OCI-LY3 (cell line): ENCODE data around the gene HOXB3.

Source experiments
- EZH2phosphoT487 ChIP-seq: fragments of 200-600 bp; shearing (Covaris generic); IDR thresholded peaks from 2 replicates; pipeline ENCODE4 v1.6.1; 2018; ENCODE audit warnings: antibody characterized with exemption, mixed run types, low read depth
- TF ChIP-seq, protein P1 (sequence below): fragments of 200-600, 300-600 bp; sonication (generic); IDR thresholded peaks from 2 replicates; pipeline ENCODE4 v1.5.1; 2014; ENCODE audit warnings: antibody characterized with exemption, low read length, low read depth

DNA sequence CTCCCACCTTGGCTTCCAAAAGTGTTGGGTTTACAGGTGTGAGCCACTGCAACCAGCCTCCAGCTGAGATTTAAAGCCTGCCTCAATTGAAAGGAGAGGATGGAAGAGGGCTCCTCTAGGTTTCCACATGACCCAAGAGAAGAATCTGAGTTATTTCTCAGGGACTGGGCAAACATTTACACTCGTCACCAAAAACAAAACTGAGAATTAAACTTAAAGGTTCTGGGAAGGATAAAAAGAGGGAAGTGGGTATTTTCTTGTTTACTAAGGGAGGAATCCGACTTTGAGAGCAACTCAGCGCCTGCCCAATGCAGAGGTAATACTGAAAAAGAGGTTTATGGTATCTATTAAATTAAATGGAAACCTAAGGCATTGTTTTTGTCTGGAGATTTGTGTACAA, 72.6 kb downstream of the HOXB3 start:
- TF ChIP-seq, protein P1, sequence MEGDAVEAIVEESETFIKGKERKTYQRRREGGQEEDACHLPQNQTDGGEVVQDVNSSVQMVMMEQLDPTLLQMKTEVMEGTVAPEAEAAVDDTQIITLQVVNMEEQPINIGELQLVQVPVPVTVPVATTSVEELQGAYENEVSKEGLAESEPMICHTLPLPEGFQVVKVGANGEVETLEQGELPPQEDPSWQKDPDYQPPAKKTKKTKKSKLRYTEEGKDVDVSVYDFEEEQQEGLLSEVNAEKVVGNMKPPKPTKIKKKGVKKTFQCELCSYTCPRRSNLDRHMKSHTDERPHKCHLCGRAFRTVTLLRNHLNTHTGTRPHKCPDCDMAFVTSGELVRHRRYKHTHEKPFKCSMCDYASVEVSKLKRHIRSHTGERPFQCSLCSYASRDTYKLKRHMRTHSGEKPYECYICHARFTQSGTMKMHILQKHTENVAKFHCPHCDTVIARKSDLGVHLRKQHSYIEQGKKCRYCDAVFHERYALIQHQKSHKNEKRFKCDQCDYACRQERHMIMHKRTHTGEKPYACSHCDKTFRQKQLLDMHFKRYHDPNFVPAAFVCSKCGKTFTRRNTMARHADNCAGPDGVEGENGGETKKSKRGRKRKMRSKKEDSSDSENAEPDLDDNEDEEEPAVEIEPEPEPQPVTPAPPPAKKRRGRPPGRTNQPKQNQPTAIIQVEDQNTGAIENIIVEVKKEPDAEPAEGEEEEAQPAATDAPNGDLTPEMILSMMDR, result no peak
- no peak for TF ChIP-seq EZH2phosphoT487
